Kidney (tissue), 14 donors: Measurements from ENCODE around the gene PTPRK. TPM values are rescaled to one million over a fixed set of nuclear protein-coding genes. Genes with fewer than 3 reads are reported as not detected.

Experiments
- DNase-seq, 5 donors: peaks; one replicate each; pipeline ENCODE4 v3.0.0-alpha.2; 2013 to 2020
- FAIRE-seq: peaks from 2 replicates; lab custom pipeline; 2012; peaks lifted over from hg19 to GRCh38; lab: Jason Lieb, UNC
- H3K27ac ChIP-seq, 2 donors: one replicate each; pipeline ENCODE4 v1.7.0; 2013; ENCODE audit warnings: low read depth in 2 of 2, low read length in 2 of 2, inconsistent platforms in 1 of 2
- H3K27me3 ChIP-seq: one replicate; pipeline ENCODE4 v1.7.1; 2013; ENCODE audit warnings: low read length, inconsistent platforms; ENCODE audit not compliant: control insufficient read depth, insufficient read depth
- H3K36me3 ChIP-seq, 3 donors: one replicate each; pipeline versions ENCODE4 v1.7.0 to v1.7.1; 2013; ENCODE audit warnings: low read length in 3 of 3, control low read depth in 1 of 3, inconsistent platforms in 1 of 3; ENCODE audit not compliant: insufficient read depth in 3 of 3, control insufficient read depth in 2 of 3
- H3K4me1 ChIP-seq, 3 donors: one replicate each; pipeline versions ENCODE4 v1.7.0 to v1.7.1; 2013; ENCODE audit warnings: low read length in 3 of 3, inconsistent platforms in 1 of 3, low read depth in 1 of 3; ENCODE audit not compliant: control insufficient read depth in 2 of 3, insufficient read depth in 2 of 3
- H3K4me3 ChIP-seq, 3 donors: one replicate each; pipeline versions ENCODE4 v1.7.0 to v1.8.1; 2013; ENCODE audit warnings: low read length in 3 of 3, control low read depth in 1 of 3, inconsistent platforms in 1 of 3
- H3K9ac ChIP-seq, 3 donors: one replicate each; pipeline versions ENCODE4 v1.7.0 to v1.7.1; 2013; ENCODE audit warnings: low read length in 3 of 3, control low read depth in 1 of 3, inconsistent platforms in 1 of 3
- H3K9me3 ChIP-seq, 3 donors: one replicate each; pipeline versions ENCODE4 v1.7.0 to v1.7.1; 2013; ENCODE audit warnings: low read length in 3 of 3, control low read depth in 1 of 3, inconsistent platforms in 1 of 3; ENCODE audit not compliant: control insufficient read depth in 2 of 3, insufficient read depth in 1 of 3
- intact Hi-C: fragments of 100-400 bp; cut with DNase I; formaldehyde crosslinking; loops from one replicate; pipeline ENCODE4 v1.11.1; 2022
- polyA plus RNA-seq: library from polyadenylated mRNA; stranded (reverse); fragments of 350-450 nt; fragmentation: Illumina TruSeq; extraction: RNeasy Lipid Tissue Mini Kit (QIAGEN cat#74804); gene quantifications from one replicate; pipeline ENCODE4 v1.2.3, GENCODE V29; 2014; ENCODE audit warnings: low read depth, low replicate concordance; ENCODE audit not compliant: insufficient read depth
- total RNA-seq: library from RNA; stranded (reverse); fragmentation: NEBNext Ultra II Directional; extraction: Animal tissue kit (Norgen Biotek cat#: 25700); gene quantifications from one replicate; pipeline ENCODE4 v1.2.1, GENCODE V29; 2021
- TF ChIP-seq, protein P1 (sequence below): IDR thresholded peaks from 3 replicates; pipeline ENCODE4 v1.5.1; 2012; ENCODE audit warnings: mild to moderate bottlenecking, moderate library complexity, borderline replicate concordance; ENCODE audit not compliant: insufficient read depth; ENCODE audit errors: extremely low read depth
- donor health status: control.
- donor health status: control.
- donor health status: control.
- donor health status: control.
- donor health status: control.
- donor health status: DM: yes; HTN: yes; CAD: no.
- donor health status: Normal renal cell carcinoma (clear cell type).

Gene PTPRK
- total and polyA plus RNA-seq, 2 donors from 2014 or later: 9.2 to 72.8 TPM

DNA sequence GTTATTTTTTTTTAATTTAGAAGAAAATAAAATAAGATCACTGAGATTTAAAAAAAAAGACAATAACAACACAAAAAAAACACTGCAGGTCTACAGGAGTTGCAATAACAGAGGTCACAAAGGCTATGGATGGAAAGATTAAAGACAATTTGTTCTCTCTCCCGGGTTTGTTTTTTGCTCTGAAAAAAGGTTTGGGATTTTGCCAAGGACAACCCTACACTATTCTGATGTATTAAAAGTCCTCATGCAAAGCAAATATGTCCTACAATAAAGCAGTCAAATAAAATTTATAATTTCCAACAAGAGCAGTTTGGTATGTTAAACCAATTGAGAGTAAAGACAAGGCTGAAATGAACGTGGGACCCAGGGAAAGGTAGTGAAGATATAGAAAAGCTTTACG is 55.6 kb downstream of the PTPRK start:
- peak in 1 of 5 donors; percentile 11 for DNase-seq
- intact Hi-C loops: no loop called here
- peak; percentile 63 for FAIRE-seq
- H3K27me3 ChIP-seq: no peaks in the 10 kb centered on the region
- no peaks in the 10 kb centered on the region for H3K4me1 ChIP-seq
- H3K27ac ChIP-seq: no peak overlapping the region
- no peak overlapping the region for H3K9ac ChIP-seq
- no peaks in the 10 kb centered on the region for H3K9me3 ChIP-seq
- no peaks in the 10 kb centered on the region for H3K36me3 ChIP-seq
- H3K4me3 ChIP-seq: no peak overlapping the region
- TF ChIP-seq, protein P1, sequence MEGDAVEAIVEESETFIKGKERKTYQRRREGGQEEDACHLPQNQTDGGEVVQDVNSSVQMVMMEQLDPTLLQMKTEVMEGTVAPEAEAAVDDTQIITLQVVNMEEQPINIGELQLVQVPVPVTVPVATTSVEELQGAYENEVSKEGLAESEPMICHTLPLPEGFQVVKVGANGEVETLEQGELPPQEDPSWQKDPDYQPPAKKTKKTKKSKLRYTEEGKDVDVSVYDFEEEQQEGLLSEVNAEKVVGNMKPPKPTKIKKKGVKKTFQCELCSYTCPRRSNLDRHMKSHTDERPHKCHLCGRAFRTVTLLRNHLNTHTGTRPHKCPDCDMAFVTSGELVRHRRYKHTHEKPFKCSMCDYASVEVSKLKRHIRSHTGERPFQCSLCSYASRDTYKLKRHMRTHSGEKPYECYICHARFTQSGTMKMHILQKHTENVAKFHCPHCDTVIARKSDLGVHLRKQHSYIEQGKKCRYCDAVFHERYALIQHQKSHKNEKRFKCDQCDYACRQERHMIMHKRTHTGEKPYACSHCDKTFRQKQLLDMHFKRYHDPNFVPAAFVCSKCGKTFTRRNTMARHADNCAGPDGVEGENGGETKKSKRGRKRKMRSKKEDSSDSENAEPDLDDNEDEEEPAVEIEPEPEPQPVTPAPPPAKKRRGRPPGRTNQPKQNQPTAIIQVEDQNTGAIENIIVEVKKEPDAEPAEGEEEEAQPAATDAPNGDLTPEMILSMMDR: no peak

DNA sequence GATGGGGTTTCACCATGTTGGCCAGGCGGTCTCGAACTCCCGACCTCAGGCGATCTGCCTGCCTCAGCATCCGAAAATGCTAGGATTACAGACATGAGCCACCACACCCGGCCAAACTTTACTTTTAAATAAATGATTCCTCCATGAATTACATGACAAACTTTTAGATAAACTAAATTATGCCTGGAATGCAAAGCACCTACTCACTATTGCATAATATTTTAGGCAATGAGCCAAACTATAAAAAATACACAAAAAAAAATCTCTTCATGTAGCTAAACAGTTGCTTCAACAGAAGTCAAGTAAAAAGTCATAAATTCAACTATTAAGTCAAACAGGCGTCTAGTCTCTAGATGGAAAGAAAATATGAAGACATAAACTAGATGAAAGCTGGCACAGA is 56.5 kb downstream of the PTPRK start:
- no peak overlapping the region for H3K9ac ChIP-seq
- intact Hi-C loops: no loop called here
- no peak for DNase-seq
- FAIRE-seq: no peak
- H3K27ac ChIP-seq: no peak overlapping the region
- H3K4me1 ChIP-seq: no peaks in the 10 kb centered on the region
- no peaks in the 10 kb centered on the region for H3K36me3 ChIP-seq
- H3K27me3 ChIP-seq: no peaks in the 10 kb centered on the region
- no peak overlapping the region for H3K4me3 ChIP-seq
- no peaks in the 10 kb centered on the region for H3K9me3 ChIP-seq
- TF ChIP-seq, protein P1: no peak

DNA sequence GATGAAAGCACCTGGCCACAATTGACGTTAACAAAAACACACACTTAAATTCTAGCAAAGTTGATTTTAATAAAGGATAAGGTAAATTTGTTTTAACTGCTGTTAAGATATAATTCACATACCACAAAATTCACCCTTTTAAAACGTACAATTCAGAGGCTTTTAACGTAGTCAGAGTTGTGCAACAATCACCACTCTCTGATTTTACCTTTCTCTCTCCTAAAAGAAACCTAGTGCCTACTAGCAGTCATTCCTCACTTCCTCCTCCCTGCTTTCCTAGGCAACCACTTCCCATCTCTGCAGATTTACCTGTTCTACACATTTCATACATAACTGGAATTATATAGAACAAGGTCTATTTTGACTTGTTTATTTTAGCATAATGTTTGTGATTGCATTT is 58.9 kb downstream of the PTPRK start:
- DNase-seq (no peak), FAIRE-seq (no peak)
- intact Hi-C loops: no loop called here

More for the DNA sequence above, 58.9 kb downstream of the PTPRK start:
- Histone ChIP-seq H3K9ac (no peak overlapping the region), H3K27ac (no peak overlapping the region), H3K9me3 (no peaks in the 10 kb centered on the region), H3K4me1 (no peaks in the 10 kb centered on the region), H3K27me3 (no peaks in the 10 kb centered on the region), H3K36me3 (no peaks in the 10 kb centered on the region), H3K4me3 (no peak overlapping the region)
- TF ChIP-seq, protein P1: no peak
